Measurements from ENCODE around the gene LRRC37A3. TPM values are rescaled to one million over a fixed set of nuclear protein-coding genes. Genes with fewer than 3 reads are reported as not detected.
"Not testable (repeated sequence)": the region's sequence is repeated elsewhere in the genome, so short reads cannot be mapped to it uniquely, and the experiment has no call there.

The LRRC37A3 gene
- total RNA-seq, 1 donor from 2014 or later = 17.5 TPM

DNA sequence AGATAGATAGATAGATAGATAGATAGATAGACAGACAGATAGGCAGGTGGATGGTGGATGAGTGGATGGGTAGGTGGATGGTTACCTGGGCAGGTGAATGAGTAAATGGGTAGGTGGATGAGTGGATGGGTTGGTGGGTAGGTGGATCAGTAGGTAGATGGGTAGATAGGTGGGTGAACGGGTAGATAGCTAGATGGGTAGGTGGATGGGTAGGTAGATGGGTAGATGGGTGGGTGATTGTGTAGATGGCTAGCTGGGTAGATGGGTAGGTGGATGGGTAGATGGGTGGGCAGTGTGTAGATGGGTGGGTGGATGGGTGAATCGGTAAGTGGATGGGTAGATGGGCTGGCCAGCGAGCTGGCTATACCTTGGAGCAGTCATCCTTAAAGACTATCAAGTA lies 21.8 kb upstream of the LRRC37A3 start:
- no peak overlapping the region for H3K4me3 Mint-ChIP-seq (ENCODE audit: unreplicated experiment)
- H3K27ac Mint-ChIP-seq (ENCODE audit: unreplicated experiment) = no peak overlapping the region
- no peaks in the 10 kb centered on the region for H3K9me3 Mint-ChIP-seq (ENCODE audit: low read depth)
- no peaks in the 10 kb centered on the region for H3K4me1 Mint-ChIP-seq (ENCODE audit: low read depth)
- H3K27me3 Mint-ChIP-seq (ENCODE audit: low read depth) = no peaks in the 10 kb centered on the region
- peaks cover 3% of the 10 kb centered on the region for H3K36me3 Mint-ChIP-seq (ENCODE audit: low read depth)
- no peak for DNase-seq (ENCODE audit: low spot score)
- TF ChIP-seq, protein P1, sequence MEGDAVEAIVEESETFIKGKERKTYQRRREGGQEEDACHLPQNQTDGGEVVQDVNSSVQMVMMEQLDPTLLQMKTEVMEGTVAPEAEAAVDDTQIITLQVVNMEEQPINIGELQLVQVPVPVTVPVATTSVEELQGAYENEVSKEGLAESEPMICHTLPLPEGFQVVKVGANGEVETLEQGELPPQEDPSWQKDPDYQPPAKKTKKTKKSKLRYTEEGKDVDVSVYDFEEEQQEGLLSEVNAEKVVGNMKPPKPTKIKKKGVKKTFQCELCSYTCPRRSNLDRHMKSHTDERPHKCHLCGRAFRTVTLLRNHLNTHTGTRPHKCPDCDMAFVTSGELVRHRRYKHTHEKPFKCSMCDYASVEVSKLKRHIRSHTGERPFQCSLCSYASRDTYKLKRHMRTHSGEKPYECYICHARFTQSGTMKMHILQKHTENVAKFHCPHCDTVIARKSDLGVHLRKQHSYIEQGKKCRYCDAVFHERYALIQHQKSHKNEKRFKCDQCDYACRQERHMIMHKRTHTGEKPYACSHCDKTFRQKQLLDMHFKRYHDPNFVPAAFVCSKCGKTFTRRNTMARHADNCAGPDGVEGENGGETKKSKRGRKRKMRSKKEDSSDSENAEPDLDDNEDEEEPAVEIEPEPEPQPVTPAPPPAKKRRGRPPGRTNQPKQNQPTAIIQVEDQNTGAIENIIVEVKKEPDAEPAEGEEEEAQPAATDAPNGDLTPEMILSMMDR (IDR thresholded peaks at IDR 0.05) = no peak

DNA sequence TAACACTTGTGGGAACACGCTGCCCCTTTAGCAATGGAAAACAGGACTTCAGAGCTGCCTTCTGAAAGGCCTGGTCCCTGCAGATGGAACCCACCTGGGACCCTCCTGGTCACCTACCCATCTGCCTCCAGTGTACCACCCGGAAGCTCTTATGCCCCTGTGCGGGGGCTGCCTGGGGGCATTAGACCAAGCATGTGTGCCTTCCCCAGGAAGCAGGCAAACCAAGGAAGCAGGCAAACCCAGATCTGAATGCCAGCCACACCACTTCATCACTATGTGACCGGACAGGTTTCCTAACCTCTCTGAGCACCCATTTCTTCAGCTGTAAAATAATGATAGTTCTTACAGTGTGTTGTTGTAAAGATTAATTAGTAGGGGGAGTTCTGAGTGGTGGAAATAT lies 20.8 kb upstream of the LRRC37A3 start:
- Mint-ChIP-seq H3K36me3 (ENCODE audit: low read depth) (peaks cover 3% of the 10 kb centered on the region), H3K4me1 (ENCODE audit: low read depth) (no peaks in the 10 kb centered on the region), H3K4me3 (ENCODE audit: unreplicated experiment) (no peak overlapping the region), H3K27ac (ENCODE audit: unreplicated experiment) (no peak overlapping the region), H3K27me3 (ENCODE audit: low read depth) (no peaks in the 10 kb centered on the region), H3K9me3 (ENCODE audit: low read depth) (no peaks in the 10 kb centered on the region)
- TF ChIP-seq, protein P1 (IDR thresholded peaks at IDR 0.05) = no peak
- DNase-seq (ENCODE audit: low spot score) = no peak

DNA sequence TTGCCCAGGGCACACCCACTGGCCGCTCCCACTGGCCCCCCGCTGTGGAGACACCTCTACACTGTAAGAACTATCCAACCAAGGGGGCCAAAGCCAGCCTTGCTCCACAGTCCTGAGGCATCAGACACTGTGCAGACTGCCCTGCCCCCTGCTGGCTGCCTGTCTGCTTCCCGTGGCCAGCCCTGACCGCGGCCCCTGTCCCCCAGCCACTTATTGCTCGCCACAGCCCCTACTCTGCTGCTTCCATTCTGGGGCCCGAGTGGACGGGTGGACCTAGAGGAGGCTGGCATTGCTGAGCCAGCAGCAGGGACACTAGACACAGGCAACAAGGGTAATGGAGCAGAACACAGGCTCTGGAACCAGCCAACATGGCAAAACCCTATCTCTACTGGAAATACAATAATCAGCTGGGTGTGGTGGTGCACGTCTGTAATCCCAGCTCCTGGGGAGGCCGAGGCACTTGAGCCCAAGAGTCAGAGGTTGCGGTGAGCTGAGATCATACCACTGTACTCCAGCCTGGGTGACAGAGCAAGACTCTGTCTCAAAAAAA lies 19.7 kb upstream of the LRRC37A3 start:
- Mint-ChIP-seq H3K4me1 (ENCODE audit: low read depth) (no peaks in the 10 kb centered on the region), H3K27ac (ENCODE audit: unreplicated experiment) (no peak overlapping the region), H3K27me3 (ENCODE audit: low read depth) (no peaks in the 10 kb centered on the region), H3K9me3 (ENCODE audit: low read depth) (no peaks in the 10 kb centered on the region), H3K36me3 (ENCODE audit: low read depth) (peaks cover 3% of the 10 kb centered on the region), H3K4me3 (ENCODE audit: unreplicated experiment) (no peak overlapping the region)
- DNase-seq (ENCODE audit: low spot score) = no peak
- TF ChIP-seq, protein P1 (IDR thresholded peaks at IDR 0.05) = peak; percentile 71

DNA sequence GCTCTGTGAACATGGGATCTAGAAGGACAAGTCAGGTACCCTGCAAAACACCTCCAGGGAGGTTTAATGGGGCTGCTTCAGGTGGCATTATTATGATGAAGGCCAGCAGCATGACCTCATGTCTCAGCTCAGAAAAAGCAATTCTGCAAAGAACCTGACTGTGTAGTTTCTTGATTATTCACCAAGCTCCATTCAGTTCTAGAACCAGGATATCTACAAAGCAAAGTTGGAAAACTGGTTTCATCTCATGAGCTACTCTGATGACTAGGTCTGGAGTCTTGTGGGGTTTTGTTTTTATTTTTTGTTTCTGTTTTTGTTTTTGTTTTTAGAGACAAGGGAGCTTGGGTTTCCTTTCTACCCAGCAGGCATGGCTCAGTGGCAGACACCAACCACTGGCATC lies 19.0 kb upstream of the LRRC37A3 start:
- H3K27ac Mint-ChIP-seq (ENCODE audit: unreplicated experiment) = no peak overlapping the region
- no peaks in the 10 kb centered on the region for H3K9me3 Mint-ChIP-seq (ENCODE audit: low read depth)
- no peaks in the 10 kb centered on the region for H3K4me1 Mint-ChIP-seq (ENCODE audit: low read depth)
- TF ChIP-seq, protein P1 (IDR thresholded peaks at IDR 0.05) = no peak
- no peaks in the 10 kb centered on the region for H3K27me3 Mint-ChIP-seq (ENCODE audit: low read depth)
- H3K4me3 Mint-ChIP-seq (ENCODE audit: unreplicated experiment) = no peak overlapping the region
- peaks cover 3% of the 10 kb centered on the region for H3K36me3 Mint-ChIP-seq (ENCODE audit: low read depth)
- DNase-seq (ENCODE audit: low spot score) = no peak

DNA sequence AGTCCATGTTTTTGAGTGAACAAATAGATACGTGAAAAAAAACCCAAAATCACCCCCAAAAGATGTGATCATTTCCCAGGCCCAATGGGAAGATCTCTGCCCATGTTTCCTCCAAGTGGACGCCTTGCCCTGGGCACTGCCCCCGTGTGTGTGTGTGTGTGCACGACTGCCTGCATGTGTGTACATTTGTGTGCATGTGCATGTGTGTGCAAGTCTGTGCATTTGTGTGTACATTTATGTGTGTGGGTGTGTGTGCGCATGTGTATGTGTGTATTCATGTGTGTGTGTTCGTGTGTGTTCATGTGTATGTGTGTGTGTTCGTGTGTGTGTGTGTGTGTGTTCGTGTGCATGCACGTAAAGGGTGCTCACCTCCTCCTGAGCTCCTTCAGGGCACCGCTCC lies 16.8 kb upstream of the LRRC37A3 start:
- no peaks in the 10 kb centered on the region for H3K4me1 Mint-ChIP-seq (ENCODE audit: low read depth)
- H3K4me3 Mint-ChIP-seq (ENCODE audit: unreplicated experiment) = no peak overlapping the region

DNA sequence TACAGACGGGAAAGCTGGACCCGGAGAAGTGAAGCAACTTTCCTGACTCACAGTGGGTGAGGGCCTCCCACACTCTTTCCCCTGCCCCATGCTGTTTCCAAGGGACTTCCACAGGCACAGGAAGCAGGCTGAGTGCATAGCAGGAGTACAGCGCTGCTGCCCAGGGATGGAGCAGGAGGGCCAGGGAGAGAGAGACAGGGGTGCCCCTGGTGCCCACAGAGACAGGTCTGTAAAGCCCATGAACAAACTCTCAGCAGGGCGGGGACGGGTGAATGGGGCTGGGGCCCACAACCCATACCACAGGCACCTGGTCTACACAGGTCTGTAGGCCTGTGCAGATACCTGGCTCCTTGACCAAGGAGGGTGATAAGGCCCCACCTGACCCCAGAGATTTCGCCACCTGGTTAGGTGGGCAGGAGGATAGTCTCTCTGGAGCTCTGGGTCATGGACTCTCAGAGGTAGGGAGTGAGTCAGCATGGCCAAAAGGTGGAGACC lies 15.1 kb upstream of the LRRC37A3 start:
- not testable (repeated sequence) for H3K27me3 Mint-ChIP-seq (ENCODE audit: low read depth); H3K9me3 Mint-ChIP-seq (ENCODE audit: low read depth); H3K36me3 Mint-ChIP-seq (ENCODE audit: low read depth); DNase-seq (ENCODE audit: low spot score); H3K4me3 Mint-ChIP-seq (ENCODE audit: unreplicated experiment); H3K4me1 Mint-ChIP-seq (ENCODE audit: low read depth); H3K27ac Mint-ChIP-seq (ENCODE audit: unreplicated experiment)

More for the DNA sequence above, 16.8 kb upstream of the LRRC37A3 start:
- Mint-ChIP-seq H3K9me3 (ENCODE audit: low read depth) (no peaks in the 10 kb centered on the region), H3K27ac (ENCODE audit: unreplicated experiment) (no peak overlapping the region), H3K36me3 (ENCODE audit: low read depth) (no peaks in the 10 kb centered on the region), H3K27me3 (ENCODE audit: low read depth) (no peaks in the 10 kb centered on the region)
- TF ChIP-seq, protein P1 (IDR thresholded peaks at IDR 0.05) = no peak
- DNase-seq (ENCODE audit: low spot score) = no peak

DNA sequence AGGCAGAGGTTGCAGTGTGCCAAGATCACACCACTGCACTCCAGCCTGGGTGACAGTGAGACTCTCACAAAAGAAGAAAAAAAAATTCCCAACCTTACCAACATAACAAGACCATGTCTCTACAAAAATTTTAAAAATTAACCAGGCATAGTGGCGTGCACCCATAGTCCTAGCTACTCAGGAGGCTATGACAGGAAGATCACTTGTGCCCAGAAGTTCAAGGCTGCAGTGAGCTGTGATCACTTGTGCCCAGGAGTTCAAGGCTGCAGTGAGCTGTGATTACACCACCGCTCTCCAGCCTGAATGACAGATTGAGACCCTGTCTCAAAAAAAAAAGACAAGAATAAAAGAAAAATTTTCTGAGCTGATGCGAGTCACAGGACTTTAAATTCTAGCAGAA lies 13.6 kb upstream of the LRRC37A3 start:
- H3K4me3 Mint-ChIP-seq (ENCODE audit: unreplicated experiment); H3K27me3 Mint-ChIP-seq (ENCODE audit: low read depth); H3K36me3 Mint-ChIP-seq (ENCODE audit: low read depth); H3K9me3 Mint-ChIP-seq (ENCODE audit: low read depth); H3K4me1 Mint-ChIP-seq (ENCODE audit: low read depth); DNase-seq (ENCODE audit: low spot score); H3K27ac Mint-ChIP-seq (ENCODE audit: unreplicated experiment): not testable (repeated sequence)

DNA sequence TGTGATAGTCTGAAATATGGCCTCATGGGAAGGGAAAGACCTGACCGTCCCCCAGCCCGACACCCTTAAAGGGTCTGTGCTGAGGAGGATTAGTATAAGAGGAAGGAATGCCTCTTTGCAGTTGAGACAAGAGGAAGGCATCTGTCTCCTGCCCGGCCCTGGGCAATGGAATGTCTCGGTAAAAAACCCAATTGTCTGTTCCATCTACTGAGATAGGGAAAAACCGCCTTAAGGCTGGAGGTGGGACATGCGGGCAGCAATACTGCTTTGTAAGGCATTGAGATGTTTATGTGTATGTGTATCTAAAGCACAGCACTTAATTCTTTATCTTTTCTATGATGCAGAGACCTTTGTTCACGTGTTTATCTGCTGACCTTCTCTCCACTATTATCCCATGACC lies 11.1 kb upstream of the LRRC37A3 start:
- H3K36me3 Mint-ChIP-seq (ENCODE audit: low read depth); H3K4me3 Mint-ChIP-seq (ENCODE audit: unreplicated experiment); H3K27ac Mint-ChIP-seq (ENCODE audit: unreplicated experiment); H3K27me3 Mint-ChIP-seq (ENCODE audit: low read depth); DNase-seq (ENCODE audit: low spot score); H3K9me3 Mint-ChIP-seq (ENCODE audit: low read depth); H3K4me1 Mint-ChIP-seq (ENCODE audit: low read depth): not testable (repeated sequence)
